Keratinocyte (primary cell): ENCODE measurements around the gene FAIM. TPM values are rescaled to one million over a fixed set of nuclear protein-coding genes. Genes with fewer than 3 reads are reported as not detected.

Experiments
- DNase-seq: peaks from one replicate; pipeline ENCODE4 v3.0.0-alpha.2; 2011; ENCODE audit warnings: low read depth, missing footprints, low spot score
- FAIRE-seq: peaks from 2 replicates; lab custom pipeline; 2011; peaks lifted over from hg19 to GRCh38; lab: Jason Lieb, UNC
- H2AFZ ChIP-seq: 2 replicates; pipeline ENCODE4 v1.6.0; 2012; ENCODE audit warnings: low read length, control low read depth, inconsistent platforms; ENCODE audit not compliant: control insufficient read depth
- H3K27ac ChIP-seq: 2 replicates; pipeline ENCODE4 v1.5.1; 2011; ENCODE audit warnings: low read length; ENCODE audit not compliant: control insufficient read depth, insufficient read depth
- H3K27me3 ChIP-seq: 3 replicates; pipeline ENCODE4 v1.6.0; 2011; ENCODE audit warnings: low read length; ENCODE audit not compliant: control insufficient read depth, insufficient read depth; ENCODE audit errors: extremely low read depth
- H3K36me3 ChIP-seq, 2 experiments: 2 replicates in 1 of 2; 3 replicates in 1 of 2; pipeline ENCODE4 v1.5.1; 2011; ENCODE audit warnings: low read length in 2 of 2, mild to moderate bottlenecking in 1 of 2; ENCODE audit not compliant: control insufficient read depth in 2 of 2, insufficient read depth in 2 of 2; ENCODE audit errors: extremely low read depth in 1 of 2
- H3K4me1 ChIP-seq: 3 replicates; pipeline ENCODE4 v1.5.1; 2011; ENCODE audit warnings: low read length; ENCODE audit not compliant: control insufficient read depth, insufficient read depth; ENCODE audit errors: extremely low read depth
- H3K4me2 ChIP-seq: 3 replicates; pipeline ENCODE4 v1.6.0; 2011; ENCODE audit warnings: low read depth, low read length; ENCODE audit not compliant: control insufficient read depth, insufficient read depth; ENCODE audit errors: extremely low read depth
- H3K4me3 ChIP-seq, 3 experiments: fragments of 200-600 bp in 1 of 3; sonication (generic) in 1 of 3; 2 replicates in 2 of 3; 3 replicates in 1 of 3; pipeline ENCODE4 v1.5.1; 2011 to 2016; ENCODE audit warnings: low read length in 3 of 3, mild to moderate bottlenecking in 3 of 3, control low read depth in 2 of 3, inconsistent platforms in 1 of 3, low read depth in 1 of 3, mixed read lengths in 1 of 3, mixed run types in 1 of 3, moderate library complexity in 1 of 3; ENCODE audit not compliant: control insufficient read depth in 2 of 3, insufficient read depth in 2 of 3; ENCODE audit errors: extremely low read depth in 1 of 3
- H3K79me2 ChIP-seq: 2 replicates; pipeline ENCODE4 v1.6.0; 2012; ENCODE audit warnings: low read length; ENCODE audit not compliant: control insufficient read depth, insufficient read depth
- H3K9ac ChIP-seq: 3 replicates; pipeline ENCODE4 v1.6.0; 2011; ENCODE audit warnings: low read length; ENCODE audit not compliant: control insufficient read depth, insufficient read depth; ENCODE audit errors: extremely low read depth
- H3K9me1 ChIP-seq: 3 replicates; pipeline ENCODE4 v1.6.0; 2011; ENCODE audit warnings: low read length; ENCODE audit not compliant: control insufficient read depth, insufficient read depth; ENCODE audit errors: extremely low read depth
- H3K9me3 ChIP-seq: 2 replicates; pipeline ENCODE4 v1.5.1; 2012; ENCODE audit warnings: low read depth, low read length; ENCODE audit not compliant: control insufficient read depth
- H4K20me1 ChIP-seq: 3 replicates; pipeline ENCODE4 v1.6.0; 2011; ENCODE audit warnings: low read length; ENCODE audit not compliant: control insufficient read depth, insufficient read depth; ENCODE audit errors: extremely low read depth
- EZH2 ChIP-seq: IDR thresholded peaks from one replicate; pipeline ENCODE4 v1.6.1; 2012; ENCODE audit warnings: inconsistent platforms, mild to moderate bottlenecking, low read length, moderate library complexity
- dilution Hi-C: fragments of 300-500 bp; cut with MboI; formaldehyde crosslinking; loops from one replicate; pipeline ENCODE4 v1.7.0; 2020; ENCODE audit warnings: low sequenced_read_pairs; ENCODE audit not compliant: extremely low pct_ligation_motif_present
- polyA plus RNA-seq, 5 experiments: library from polyadenylated mRNA; depleted of rRNA in 3 of 5; stranded (reverse) in 3 of 5; stranded (forward) in 1 of 5; unstranded in 1 of 5; fragments of >200 nt; gene quantifications; 1 replicate in 1 of 5; 2 replicates in 3 of 5; 3 replicates in 1 of 5; pipeline versions ENCODE4 v1.2.1 to v1.2.3, GENCODE V29; 2011 to 2012; ENCODE audit warnings: missing spikeins in 2 of 5, low read depth in 1 of 5, low replicate concordance in 1 of 5
- TF ChIP-seq, protein P1 (sequence below), 3 experiments: IDR thresholded peaks in 1 of 3; conservative IDR thresholded peaks in 1 of 3; optimal IDR thresholded peaks in 1 of 3; 2 replicates in 2 of 3; 3 replicates in 1 of 3; pipeline versions ENCODE3 to v1.5.1; 2011; ENCODE audit warnings: low read length in 3 of 3, mild to moderate bottlenecking in 3 of 3, moderate library complexity in 2 of 3, control low read depth in 1 of 3, inconsistent platforms in 1 of 3; ENCODE audit not compliant: insufficient read depth in 2 of 3; ENCODE audit errors: extremely low read depth in 1 of 3

FAIM gene
- polyA plus RNA-seq, 1 donor (not counting 4 experiments of a cell fraction or from before 2014, with no cell fraction given), result 6.7 TPM

DNA sequence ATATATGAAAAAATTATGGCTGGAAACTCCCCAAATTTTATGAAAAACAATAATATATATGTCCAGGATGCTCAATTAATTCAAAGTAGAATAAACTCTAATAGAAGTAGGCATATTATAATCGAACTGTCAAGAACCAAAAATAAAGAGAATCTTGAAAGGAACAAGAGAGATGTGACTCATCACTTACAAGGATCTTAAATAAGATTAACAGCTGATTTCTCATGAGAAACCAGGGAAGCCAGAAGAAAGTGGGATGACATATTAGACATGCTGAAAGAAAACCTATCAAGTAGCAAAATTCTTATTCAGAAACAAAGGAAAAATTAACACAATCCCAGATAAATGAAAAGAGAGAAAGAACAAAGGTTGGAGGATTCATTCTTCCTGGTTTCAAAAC is 66.8 kb downstream of the FAIM start:
- H3K9me3 ChIP-seq, result peaks cover 6% of the 10 kb centered on the region
- no peaks in the 10 kb centered on the region for H3K9me1 ChIP-seq
- H3K4me2 ChIP-seq, result no peak overlapping the region
- H3K4me3 ChIP-seq, result no peak overlapping the region
- dilution Hi-C loops, result no loop called here
- no peaks in the 10 kb centered on the region for H3K27me3 ChIP-seq
- DNase-seq, result no peak
- TF ChIP-seq, protein P1, sequence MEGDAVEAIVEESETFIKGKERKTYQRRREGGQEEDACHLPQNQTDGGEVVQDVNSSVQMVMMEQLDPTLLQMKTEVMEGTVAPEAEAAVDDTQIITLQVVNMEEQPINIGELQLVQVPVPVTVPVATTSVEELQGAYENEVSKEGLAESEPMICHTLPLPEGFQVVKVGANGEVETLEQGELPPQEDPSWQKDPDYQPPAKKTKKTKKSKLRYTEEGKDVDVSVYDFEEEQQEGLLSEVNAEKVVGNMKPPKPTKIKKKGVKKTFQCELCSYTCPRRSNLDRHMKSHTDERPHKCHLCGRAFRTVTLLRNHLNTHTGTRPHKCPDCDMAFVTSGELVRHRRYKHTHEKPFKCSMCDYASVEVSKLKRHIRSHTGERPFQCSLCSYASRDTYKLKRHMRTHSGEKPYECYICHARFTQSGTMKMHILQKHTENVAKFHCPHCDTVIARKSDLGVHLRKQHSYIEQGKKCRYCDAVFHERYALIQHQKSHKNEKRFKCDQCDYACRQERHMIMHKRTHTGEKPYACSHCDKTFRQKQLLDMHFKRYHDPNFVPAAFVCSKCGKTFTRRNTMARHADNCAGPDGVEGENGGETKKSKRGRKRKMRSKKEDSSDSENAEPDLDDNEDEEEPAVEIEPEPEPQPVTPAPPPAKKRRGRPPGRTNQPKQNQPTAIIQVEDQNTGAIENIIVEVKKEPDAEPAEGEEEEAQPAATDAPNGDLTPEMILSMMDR (optimal IDR thresholded peaks at IDR 0.05 in 1 of 3, IDR thresholded peaks at IDR 0.05 in 1 of 3, conservative IDR thresholded peaks at IDR 0.05 in 1 of 3; ENCODE audit: extremely low read depth in 1 of 3, insufficient read depth in 2 of 3, low read length in 3 of 3), result no peak
- TF ChIP-seq EZH2, result no peak
- H3K27ac ChIP-seq, result no peak overlapping the region
- no peaks in the 10 kb centered on the region for H4K20me1 ChIP-seq
- FAIRE-seq, result no peak
- no peaks in the 10 kb centered on the region for H3K79me2 ChIP-seq
- H2AFZ ChIP-seq, result no peak overlapping the region
- peaks cover 10% of the 10 kb centered on the region for H3K4me1 ChIP-seq
- H3K36me3 ChIP-seq, result peaks cover 2 to 4% of the 10 kb centered on the region in 2 experiments
- H3K9ac ChIP-seq, result no peak overlapping the region

DNA sequence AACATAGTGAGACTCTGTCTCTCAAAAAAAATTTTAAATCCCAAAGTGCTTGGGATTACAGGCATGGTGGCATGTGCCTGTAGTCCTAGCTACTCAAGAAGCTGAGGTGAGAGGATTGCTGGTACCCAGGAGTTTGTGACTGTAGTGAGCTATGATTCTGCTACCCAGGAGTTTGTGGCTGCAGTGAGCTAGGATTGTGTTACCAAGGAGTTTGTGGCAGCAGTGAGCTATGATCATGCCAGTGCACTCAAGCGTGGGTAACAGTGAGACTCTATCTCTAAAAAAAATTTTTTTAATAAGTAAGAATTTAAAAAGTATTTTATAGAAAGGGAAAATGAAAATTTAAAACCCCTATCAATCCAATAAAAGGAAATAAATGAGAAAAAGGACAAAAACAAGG is 69.5 kb downstream of the FAIM start:
- Histone ChIP-seq H2AFZ (no peak overlapping the region), H3K9me3 (peaks cover 6% of the 10 kb centered on the region), H3K4me1 (peaks cover 10% of the 10 kb centered on the region), H3K9me1 (no peaks in the 10 kb centered on the region), H4K20me1 (no peaks in the 10 kb centered on the region), H3K27ac (no peak overlapping the region), H3K36me3 (peaks cover 4 to 5% of the 10 kb centered on the region in 2 experiments), H3K4me2 (no peak overlapping the region), H3K79me2 (no peaks in the 10 kb centered on the region), H3K4me3 (no peak overlapping the region), H3K9ac (no peak overlapping the region), H3K27me3 (no peaks in the 10 kb centered on the region)
- FAIRE-seq (no peak), DNase-seq (no peak)
- dilution Hi-C loops, result no loop called here
- no peak for TF ChIP-seq EZH2
- TF ChIP-seq, protein P1 (optimal IDR thresholded peaks at IDR 0.05 in 1 of 3, IDR thresholded peaks at IDR 0.05 in 1 of 3, conservative IDR thresholded peaks at IDR 0.05 in 1 of 3; ENCODE audit: extremely low read depth in 1 of 3, insufficient read depth in 2 of 3, low read length in 3 of 3), result no peak
